ENCODE results near the gene THAP12. TPM values are rescaled to one million over a fixed set of nuclear protein-coding genes. Genes with fewer than 3 reads are reported as not detected.

Gene THAP12
- total and polyA plus RNA-seq, 2 of the 13 experiments (the other 11 are each of a cell fraction or from before 2014, with no cell fraction given) = 18.8 to 51.3 TPM

DNA sequence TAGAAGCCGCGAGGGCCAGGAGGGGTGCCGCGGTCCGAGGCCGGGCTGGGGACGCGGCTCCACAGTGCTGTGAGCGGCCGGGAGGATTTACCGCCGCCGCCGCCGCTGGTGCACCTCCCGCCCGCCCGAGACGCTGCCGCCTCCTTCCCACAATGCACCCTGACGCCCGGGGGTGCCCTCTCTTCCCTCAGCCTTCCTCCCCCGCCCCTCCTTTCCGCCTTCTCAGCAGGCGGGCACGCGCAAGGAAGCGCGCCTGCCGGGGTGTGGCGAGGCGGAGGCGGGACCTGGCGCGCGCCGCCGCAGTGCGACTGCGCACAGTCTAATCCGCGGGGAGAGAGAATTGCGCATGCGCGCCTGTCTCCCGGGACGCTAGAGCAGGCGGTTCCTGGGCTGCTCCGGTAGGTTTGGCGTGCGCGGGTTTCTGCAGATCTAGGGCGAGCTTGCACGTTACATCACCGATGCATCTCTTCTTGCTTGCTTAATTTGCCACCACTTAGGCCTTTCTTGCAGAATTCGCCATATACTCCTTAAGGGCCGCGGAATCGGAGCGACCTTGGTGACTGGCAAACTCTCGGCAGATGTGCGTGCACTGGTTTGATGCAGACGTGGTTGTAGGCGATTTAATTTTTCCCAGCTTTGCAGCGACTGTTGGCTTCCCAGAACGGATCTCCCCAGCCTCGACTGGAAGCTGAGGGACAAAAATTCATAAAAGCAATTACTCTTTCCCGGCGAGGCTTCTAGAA, at the start of gene THAP12, which contains the start of gene GVQW3 (continued):
- TF ChIP-seq, protein P1, sequence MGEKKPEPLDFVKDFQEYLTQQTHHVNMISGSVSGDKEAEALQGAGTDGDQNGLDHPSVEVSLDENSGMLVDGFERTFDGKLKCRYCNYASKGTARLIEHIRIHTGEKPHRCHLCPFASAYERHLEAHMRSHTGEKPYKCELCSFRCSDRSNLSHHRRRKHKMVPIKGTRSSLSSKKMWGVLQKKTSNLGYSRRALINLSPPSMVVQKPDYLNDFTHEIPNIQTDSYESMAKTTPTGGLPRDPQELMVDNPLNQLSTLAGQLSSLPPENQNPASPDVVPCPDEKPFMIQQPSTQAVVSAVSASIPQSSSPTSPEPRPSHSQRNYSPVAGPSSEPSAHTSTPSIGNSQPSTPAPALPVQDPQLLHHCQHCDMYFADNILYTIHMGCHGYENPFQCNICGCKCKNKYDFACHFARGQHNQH (CRISPR knock-in tag; IDR thresholded peaks at IDR 0.05) = peak; percentile 79
- TF ChIP-seq MIER3 (CRISPR knock-in tag; IDR thresholded peaks at IDR 0.05; ENCODE audit: borderline replicate concordance) (peak; percentile 60; the same call in 1 of the 2 replicates), ZNF619 (CRISPR knock-in tag; IDR thresholded peaks at IDR 0.05) (peak; percentile 56; the same call in 1 of the 2 replicates), KLF6 (CRISPR knock-in tag; IDR thresholded peaks at IDR 0.05) (peak; percentile 72; the same call in 1 of the 2 replicates), SNAPC2 (CRISPR knock-in tag; IDR thresholded peaks at IDR 0.05) (no peak), SOX6 (IDR thresholded peaks at IDR 0.05) (no peak), SOX6 (CRISPR knock-in tag; IDR thresholded peaks at IDR 0.05) (peak; percentile 64), FOXA1 (IDR thresholded peaks at IDR 0.05) (no peak), FOXA1 (CRISPR knock-in tag; IDR thresholded peaks at IDR 0.05) (no peak)
- TF ChIP-seq, protein P2, sequence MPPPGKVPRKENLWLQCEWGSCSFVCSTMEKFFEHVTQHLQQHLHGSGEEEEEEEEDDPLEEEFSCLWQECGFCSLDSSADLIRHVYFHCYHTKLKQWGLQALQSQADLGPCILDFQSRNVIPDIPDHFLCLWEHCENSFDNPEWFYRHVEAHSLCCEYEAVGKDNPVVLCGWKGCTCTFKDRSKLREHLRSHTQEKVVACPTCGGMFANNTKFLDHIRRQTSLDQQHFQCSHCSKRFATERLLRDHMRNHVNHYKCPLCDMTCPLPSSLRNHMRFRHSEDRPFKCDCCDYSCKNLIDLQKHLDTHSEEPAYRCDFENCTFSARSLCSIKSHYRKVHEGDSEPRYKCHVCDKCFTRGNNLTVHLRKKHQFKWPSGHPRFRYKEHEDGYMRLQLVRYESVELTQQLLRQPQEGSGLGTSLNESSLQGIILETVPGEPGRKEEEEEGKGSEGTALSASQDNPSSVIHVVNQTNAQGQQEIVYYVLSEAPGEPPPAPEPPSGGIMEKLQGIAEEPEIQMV (CRISPR knock-in tag; IDR thresholded peaks at IDR 0.05; ENCODE audit: low read depth) = no peak
- TF ChIP-seq, protein P3, sequence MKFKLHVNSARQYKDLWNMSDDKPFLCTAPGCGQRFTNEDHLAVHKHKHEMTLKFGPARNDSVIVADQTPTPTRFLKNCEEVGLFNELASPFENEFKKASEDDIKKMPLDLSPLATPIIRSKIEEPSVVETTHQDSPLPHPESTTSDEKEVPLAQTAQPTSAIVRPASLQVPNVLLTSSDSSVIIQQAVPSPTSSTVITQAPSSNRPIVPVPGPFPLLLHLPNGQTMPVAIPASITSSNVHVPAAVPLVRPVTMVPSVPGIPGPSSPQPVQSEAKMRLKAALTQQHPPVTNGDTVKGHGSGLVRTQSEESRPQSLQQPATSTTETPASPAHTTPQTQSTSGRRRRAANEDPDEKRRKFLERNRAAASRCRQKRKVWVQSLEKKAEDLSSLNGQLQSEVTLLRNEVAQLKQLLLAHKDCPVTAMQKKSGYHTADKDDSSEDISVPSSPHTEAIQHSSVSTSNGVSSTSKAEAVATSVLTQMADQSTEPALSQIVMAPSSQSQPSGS (CRISPR knock-in tag; IDR thresholded peaks at IDR 0.05) = peak; percentile 42; the same call in 1 of the 2 replicates
- TF ChIP-seq, protein P4, sequence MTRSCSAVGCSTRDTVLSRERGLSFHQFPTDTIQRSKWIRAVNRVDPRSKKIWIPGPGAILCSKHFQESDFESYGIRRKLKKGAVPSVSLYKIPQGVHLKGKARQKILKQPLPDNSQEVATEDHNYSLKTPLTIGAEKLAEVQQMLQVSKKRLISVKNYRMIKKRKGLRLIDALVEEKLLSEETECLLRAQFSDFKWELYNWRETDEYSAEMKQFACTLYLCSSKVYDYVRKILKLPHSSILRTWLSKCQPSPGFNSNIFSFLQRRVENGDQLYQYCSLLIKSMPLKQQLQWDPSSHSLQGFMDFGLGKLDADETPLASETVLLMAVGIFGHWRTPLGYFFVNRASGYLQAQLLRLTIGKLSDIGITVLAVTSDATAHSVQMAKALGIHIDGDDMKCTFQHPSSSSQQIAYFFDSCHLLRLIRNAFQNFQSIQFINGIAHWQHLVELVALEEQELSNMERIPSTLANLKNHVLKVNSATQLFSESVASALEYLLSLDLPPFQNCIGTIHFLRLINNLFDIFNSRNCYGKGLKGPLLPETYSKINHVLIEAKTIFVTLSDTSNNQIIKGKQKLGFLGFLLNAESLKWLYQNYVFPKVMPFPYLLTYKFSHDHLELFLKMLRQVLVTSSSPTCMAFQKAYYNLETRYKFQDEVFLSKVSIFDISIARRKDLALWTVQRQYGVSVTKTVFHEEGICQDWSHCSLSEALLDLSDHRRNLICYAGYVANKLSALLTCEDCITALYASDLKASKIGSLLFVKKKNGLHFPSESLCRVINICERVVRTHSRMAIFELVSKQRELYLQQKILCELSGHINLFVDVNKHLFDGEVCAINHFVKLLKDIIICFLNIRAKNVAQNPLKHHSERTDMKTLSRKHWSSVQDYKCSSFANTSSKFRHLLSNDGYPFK (CRISPR knock-in tag; IDR thresholded peaks at IDR 0.05; ENCODE audit: borderline replicate concordance) = peak; percentile 66; the same call in 1 of the 2 replicates
- TF ChIP-seq, protein P5, sequence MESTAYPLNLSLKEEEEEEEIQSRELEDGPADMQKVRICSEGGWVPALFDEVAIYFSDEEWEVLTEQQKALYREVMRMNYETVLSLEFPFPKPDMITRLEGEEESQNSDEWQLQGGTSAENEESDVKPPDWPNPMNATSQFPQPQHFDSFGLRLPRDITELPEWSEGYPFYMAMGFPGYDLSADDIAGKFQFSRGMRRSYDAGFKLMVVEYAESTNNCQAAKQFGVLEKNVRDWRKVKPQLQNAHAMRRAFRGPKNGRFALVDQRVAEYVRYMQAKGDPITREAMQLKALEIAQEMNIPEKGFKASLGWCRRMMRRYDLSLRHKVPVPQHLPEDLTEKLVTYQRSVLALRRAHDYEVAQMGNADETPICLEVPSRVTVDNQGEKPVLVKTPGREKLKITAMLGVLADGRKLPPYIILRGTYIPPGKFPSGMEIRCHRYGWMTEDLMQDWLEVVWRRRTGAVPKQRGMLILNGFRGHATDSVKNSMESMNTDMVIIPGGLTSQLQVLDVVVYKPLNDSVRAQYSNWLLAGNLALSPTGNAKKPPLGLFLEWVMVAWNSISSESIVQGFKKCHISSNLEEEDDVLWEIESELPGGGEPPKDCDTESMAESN (CRISPR knock-in tag; conservative IDR thresholded peaks at IDR 0.05) = peak; percentile 90
- TF ChIP-seq, protein P6, sequence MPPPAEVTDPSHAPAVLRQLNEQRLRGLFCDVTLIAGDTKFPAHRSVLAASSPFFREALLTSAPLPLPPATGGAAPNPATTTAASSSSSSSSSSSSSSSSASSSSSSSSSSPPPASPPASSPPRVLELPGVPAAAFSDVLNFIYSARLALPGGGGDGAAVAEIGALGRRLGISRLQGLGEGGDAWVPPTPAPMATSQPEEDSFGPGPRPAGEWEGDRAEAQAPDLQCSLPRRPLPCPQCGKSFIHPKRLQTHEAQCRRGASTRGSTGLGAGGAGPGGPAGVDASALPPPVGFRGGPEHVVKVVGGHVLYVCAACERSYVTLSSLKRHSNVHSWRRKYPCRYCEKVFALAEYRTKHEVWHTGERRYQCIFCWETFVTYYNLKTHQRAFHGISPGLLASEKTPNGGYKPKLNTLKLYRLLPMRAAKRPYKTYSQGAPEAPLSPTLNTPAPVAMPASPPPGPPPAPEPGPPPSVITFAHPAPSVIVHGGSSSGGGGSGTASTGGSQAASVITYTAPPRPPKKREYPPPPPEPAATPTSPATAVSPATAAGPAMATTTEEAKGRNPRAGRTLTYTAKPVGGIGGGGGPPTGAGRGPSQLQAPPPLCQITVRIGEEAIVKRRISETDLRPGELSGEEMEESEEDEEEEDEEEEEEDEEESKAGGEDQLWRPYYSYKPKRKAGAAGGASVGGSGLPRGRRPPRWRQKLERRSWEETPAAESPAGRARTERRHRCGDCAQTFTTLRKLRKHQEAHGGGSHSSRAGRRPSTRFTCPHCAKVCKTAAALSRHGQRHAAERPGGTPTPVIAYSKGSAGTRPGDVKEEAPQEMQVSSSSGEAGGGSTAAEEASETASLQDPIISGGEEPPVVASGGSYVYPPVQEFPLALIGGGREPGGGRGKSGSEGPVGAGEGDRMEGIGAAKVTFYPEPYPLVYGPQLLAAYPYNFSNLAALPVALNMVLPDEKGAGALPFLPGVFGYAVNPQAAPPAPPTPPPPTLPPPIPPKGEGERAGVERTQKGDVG (CRISPR knock-in tag; IDR thresholded peaks at IDR 0.05; ENCODE audit: borderline replicate concordance) = no peak

Data from HepG2 (cell line).